ENCODE results near the gene RELL1.

DNA sequence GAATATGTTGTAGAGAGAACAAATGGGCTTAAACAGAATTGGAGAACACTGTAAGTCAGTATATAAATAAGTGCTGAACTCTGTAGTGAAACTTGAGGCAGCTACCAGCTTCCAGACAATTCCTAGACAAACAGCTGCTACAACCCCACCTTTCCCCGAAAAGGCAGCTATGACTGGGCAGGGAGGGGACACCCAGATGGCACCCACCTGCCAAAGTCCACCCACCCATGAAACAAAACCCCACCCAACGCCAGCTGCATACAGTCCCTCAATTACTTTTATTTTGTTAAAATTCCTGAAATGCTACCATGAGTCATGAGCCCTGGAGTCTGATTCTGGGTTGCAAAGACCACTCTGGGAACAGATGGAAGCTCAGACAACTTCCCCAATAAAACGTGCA, 24.4 kb downstream of the RELL1 start:
- TF ChIP-seq POLR2A (IDR thresholded peaks at IDR 0.05): no peak
- TF ChIP-seq, protein P1, sequence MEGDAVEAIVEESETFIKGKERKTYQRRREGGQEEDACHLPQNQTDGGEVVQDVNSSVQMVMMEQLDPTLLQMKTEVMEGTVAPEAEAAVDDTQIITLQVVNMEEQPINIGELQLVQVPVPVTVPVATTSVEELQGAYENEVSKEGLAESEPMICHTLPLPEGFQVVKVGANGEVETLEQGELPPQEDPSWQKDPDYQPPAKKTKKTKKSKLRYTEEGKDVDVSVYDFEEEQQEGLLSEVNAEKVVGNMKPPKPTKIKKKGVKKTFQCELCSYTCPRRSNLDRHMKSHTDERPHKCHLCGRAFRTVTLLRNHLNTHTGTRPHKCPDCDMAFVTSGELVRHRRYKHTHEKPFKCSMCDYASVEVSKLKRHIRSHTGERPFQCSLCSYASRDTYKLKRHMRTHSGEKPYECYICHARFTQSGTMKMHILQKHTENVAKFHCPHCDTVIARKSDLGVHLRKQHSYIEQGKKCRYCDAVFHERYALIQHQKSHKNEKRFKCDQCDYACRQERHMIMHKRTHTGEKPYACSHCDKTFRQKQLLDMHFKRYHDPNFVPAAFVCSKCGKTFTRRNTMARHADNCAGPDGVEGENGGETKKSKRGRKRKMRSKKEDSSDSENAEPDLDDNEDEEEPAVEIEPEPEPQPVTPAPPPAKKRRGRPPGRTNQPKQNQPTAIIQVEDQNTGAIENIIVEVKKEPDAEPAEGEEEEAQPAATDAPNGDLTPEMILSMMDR (IDR thresholded peaks at IDR 0.05): no peak

All from body of pancreas (tissue), 4 donors.